ENCODE measurements around the gene DUSP19.
A peak's percentile ranks its signal among the peaks of the same experiment; 100 is the strongest.

The DUSP19 gene

DNA sequence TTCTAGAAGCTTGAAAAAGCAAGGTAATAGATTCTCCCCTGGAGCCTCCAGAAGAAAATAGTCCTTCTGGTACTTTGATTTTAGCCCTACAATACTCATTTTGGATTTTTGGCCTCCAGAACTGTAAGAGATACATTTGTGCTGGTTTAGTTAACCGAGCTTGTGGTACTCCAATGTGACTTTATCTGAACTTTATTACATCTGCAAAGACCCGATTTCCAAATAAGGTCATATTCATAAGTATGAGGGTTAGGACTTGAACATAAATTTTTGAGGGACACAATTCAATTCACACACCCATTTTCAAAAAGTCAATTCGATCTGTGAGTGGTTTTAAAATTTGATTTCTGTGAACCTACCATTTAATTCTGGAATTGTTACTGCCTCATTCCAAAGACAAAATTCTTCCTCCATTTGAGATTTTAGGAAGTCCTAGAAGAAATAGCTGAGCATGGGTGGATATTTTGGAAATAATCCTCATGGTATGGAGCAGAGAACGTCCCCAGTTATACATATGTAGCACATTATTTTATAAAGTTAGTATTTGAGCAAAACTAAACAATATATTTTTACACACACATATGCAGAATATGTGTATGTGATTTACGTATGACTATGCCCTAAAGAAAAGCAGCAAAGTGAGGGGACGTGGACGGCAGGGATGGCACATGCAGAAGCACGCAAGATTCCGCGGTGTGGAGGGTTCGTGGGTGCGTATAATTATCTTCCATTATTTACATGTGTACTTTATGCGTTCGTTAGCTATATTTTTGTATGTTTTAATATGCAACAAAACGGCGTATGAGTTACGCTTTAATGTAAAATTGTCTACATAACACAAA, 44.8 kb downstream of the DUSP19 start:
- TF ChIP-seq, protein P1, sequence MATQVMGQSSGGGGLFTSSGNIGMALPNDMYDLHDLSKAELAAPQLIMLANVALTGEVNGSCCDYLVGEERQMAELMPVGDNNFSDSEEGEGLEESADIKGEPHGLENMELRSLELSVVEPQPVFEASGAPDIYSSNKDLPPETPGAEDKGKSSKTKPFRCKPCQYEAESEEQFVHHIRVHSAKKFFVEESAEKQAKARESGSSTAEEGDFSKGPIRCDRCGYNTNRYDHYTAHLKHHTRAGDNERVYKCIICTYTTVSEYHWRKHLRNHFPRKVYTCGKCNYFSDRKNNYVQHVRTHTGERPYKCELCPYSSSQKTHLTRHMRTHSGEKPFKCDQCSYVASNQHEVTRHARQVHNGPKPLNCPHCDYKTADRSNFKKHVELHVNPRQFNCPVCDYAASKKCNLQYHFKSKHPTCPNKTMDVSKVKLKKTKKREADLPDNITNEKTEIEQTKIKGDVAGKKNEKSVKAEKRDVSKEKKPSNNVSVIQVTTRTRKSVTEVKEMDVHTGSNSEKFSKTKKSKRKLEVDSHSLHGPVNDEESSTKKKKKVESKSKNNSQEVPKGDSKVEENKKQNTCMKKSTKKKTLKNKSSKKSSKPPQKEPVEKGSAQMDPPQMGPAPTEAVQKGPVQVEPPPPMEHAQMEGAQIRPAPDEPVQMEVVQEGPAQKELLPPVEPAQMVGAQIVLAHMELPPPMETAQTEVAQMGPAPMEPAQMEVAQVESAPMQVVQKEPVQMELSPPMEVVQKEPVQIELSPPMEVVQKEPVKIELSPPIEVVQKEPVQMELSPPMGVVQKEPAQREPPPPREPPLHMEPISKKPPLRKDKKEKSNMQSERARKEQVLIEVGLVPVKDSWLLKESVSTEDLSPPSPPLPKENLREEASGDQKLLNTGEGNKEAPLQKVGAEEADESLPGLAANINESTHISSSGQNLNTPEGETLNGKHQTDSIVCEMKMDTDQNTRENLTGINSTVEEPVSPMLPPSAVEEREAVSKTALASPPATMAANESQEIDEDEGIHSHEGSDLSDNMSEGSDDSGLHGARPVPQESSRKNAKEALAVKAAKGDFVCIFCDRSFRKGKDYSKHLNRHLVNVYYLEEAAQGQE (IDR thresholded peaks at IDR 0.05; ENCODE audit: insufficient read depth in 1 of 2, low read depth in 2 of 2, low read length in 2 of 2), result no peak
- TF ChIP-seq POLR2AphosphoS5 (IDR thresholded peaks at IDR 0.05; ENCODE audit: low read depth, low read length), result no peak

DNA sequence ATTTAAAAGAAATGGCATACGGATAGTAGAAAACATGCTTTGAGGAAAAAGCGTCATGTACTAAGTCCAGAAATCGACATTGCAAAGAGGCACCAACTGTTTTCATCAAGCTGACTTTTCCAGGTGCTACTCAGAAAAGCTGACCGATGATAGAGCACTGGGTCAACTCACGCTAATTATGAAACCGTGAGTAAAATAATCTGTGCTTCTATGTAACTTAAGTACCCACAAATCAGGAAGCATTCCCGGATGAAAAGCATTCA, 45.3 kb downstream of the DUSP19 start:
- no peak for TF ChIP-seq FOXP2 (optimal IDR thresholded peaks at IDR 0.05; ENCODE audit: borderline replicate concordance, extremely low read depth, extremely low read length, insufficient read depth)
- no peak for TF ChIP-seq SIN3A (IDR thresholded peaks at IDR 0.05; ENCODE audit: borderline replicate concordance, insufficient read depth, low read length)
- no peak for TF ChIP-seq POLR2AphosphoS5 (IDR thresholded peaks at IDR 0.05; ENCODE audit: low read depth, low read length)
- TF ChIP-seq, protein P1 (IDR thresholded peaks at IDR 0.05; ENCODE audit: insufficient read depth in 1 of 2, low read depth in 2 of 2, low read length in 2 of 2), result no peak
- TF ChIP-seq TAF1 (IDR thresholded peaks at IDR 0.05; ENCODE audit: borderline replicate concordance, insufficient read depth, low read length), result no peak

DNA sequence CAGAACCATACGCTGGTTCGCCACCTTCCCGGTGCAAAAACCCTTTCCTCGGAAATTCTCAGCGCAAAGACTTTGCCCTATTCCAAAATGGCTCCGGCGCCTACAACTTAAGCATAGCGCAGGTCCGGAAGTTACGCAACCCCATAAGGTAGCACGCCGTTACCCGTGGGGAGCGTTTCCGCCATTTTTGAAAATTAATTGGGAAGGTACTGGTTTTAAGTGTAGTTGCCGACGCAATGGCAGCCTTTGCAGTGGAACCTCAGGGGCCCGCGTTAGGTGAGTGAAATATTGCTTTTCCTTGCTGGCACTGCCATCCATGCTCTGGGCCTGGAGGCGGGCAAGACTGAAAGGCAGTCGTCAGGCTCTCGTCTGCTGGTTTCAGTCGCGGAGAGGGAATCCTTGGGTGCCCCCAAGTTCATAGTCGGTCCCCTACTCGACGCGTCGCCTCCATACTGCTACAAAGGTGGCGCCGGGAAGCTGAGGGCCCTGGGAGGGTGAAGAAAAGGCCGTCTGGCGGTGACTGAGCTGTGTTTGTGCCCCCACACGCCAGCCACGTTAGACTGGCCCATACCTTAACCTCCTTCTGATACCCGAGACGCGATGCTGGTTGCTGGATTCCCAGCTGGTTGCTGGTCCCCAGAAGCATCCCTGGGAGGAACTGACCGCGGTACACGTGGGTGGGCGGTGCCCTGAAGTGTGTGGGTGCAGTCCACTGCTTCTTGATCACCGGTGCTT, 45.8 kb downstream of the DUSP19 start, which contains the start of gene NUP35:
NUP35 (plus strand) TSS at position 222 of the 735 bp plus-strand sequence; CDS start at position 237, 15 bp downstream.
- peak; percentile 59 for TF ChIP-seq POLR2AphosphoS5 (IDR thresholded peaks at IDR 0.05; ENCODE audit: low read depth, low read length)
- TF ChIP-seq TAF1 (IDR thresholded peaks at IDR 0.05; ENCODE audit: borderline replicate concordance, insufficient read depth, low read length), result peak; percentile 72; the same call in 1 of the 2 replicates
- peak; percentile 91; the same call in 1 of the 2 replicates for TF ChIP-seq SIN3A (IDR thresholded peaks at IDR 0.05; ENCODE audit: borderline replicate concordance, insufficient read depth, low read length)
- TF ChIP-seq, protein P1 (IDR thresholded peaks at IDR 0.05; ENCODE audit: insufficient read depth in 1 of 2, low read depth in 2 of 2, low read length in 2 of 2), result peak; percentile 30 to 49; a peak in 1 of 4 replicates
- no peak for TF ChIP-seq FOXP2 (optimal IDR thresholded peaks at IDR 0.05; ENCODE audit: borderline replicate concordance, extremely low read depth, extremely low read length, insufficient read depth)

DNA sequence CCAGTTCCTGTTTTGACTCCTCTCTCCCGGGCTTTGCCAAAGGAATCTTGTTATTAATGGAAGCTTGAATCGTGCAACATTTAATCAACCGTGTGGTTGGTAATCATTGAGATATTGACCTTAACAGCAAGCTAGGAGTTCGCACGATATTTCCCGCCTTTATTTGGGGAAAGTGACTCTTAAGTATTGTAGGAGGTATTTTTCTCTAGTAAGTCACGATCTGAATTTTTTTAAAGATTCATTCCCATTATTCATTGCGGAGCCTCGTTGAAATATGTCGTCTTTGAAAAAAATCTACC, 46.4 kb downstream of the DUSP19 start:
- TF ChIP-seq TAF1 (IDR thresholded peaks at IDR 0.05; ENCODE audit: borderline replicate concordance, insufficient read depth, low read length) (no peak; the same call in 1 of the 2 replicates), POLR2AphosphoS5 (IDR thresholded peaks at IDR 0.05; ENCODE audit: low read depth, low read length) (no peak), SIN3A (IDR thresholded peaks at IDR 0.05; ENCODE audit: borderline replicate concordance, insufficient read depth, low read length) (no peak), FOXP2 (optimal IDR thresholded peaks at IDR 0.05; ENCODE audit: borderline replicate concordance, extremely low read depth, extremely low read length, insufficient read depth) (no peak)
- TF ChIP-seq, protein P1 (IDR thresholded peaks at IDR 0.05; ENCODE audit: insufficient read depth in 1 of 2, low read depth in 2 of 2, low read length in 2 of 2), result no peak
